DND-41 (cell line): ENCODE data around the gene TMEM163.

Source experiments
- ATAC-seq: fragments of 200-7000 bp; cut with Tn5 transposase; 3 replicates; pipeline ENCODE4 v1.9.1; 2021; ENCODE audit warnings: low read depth; ENCODE audit not compliant: insufficient read depth
- DNase-seq: peaks from one replicate; pipeline ENCODE4 v3.0.0-alpha.2; 2020
- H2AFZ ChIP-seq: 2 replicates; pipeline ENCODE4 v1.6.0; 2012; ENCODE audit warnings: low read depth, low read length
- H3K27ac ChIP-seq: 2 replicates; pipeline ENCODE4 v1.5.1; 2012; ENCODE audit warnings: low read length, inconsistent platforms
- H3K27me3 ChIP-seq: fragments of 200-600 bp; sonication (generic); 2 replicates; pipeline ENCODE4 v1.6.0; 2012; ENCODE audit warnings: low read length, mild to moderate bottlenecking, inconsistent platforms; ENCODE audit not compliant: insufficient read depth, poor library complexity
- H3K36me3 ChIP-seq: 2 replicates; pipeline ENCODE4 v1.5.1; 2012; ENCODE audit warnings: low read length, inconsistent platforms; ENCODE audit not compliant: insufficient read depth
- H3K4me1 ChIP-seq: 2 replicates; pipeline ENCODE4 v1.5.1; 2012; ENCODE audit warnings: mild to moderate bottlenecking, low read length; ENCODE audit not compliant: insufficient read depth
- H3K4me2 ChIP-seq: 2 replicates; pipeline ENCODE4 v1.6.0; 2012; ENCODE audit warnings: mild to moderate bottlenecking, moderate library complexity, low read length, inconsistent platforms; ENCODE audit not compliant: insufficient read depth
- H3K4me3 ChIP-seq, 2 experiments: fragments of 200-600 bp in 1 of 2; shearing (Covaris generic) in 1 of 2; 2 replicates each; pipeline ENCODE4 v1.5.1; 2012 to 2016; ENCODE audit warnings: inconsistent platforms in 2 of 2, low read length in 2 of 2, mild to moderate bottlenecking in 2 of 2, low read depth in 1 of 2, moderate library complexity in 1 of 2
- H3K79me2 ChIP-seq: 2 replicates; pipeline ENCODE4 v1.6.0; 2012; ENCODE audit warnings: low read length, inconsistent platforms; ENCODE audit not compliant: insufficient read depth
- H3K9ac ChIP-seq: 2 replicates; pipeline ENCODE4 v1.6.0; 2012; ENCODE audit warnings: low read depth, mild to moderate bottlenecking, inconsistent platforms, low read length, moderate library complexity
- H3K9me3 ChIP-seq: 2 replicates; pipeline ENCODE4 v1.5.1; 2012; ENCODE audit warnings: low read length, moderate library complexity, mild to moderate bottlenecking, inconsistent platforms; ENCODE audit not compliant: insufficient read depth, severe bottlenecking
- H4K20me1 ChIP-seq: 2 replicates; pipeline ENCODE4 v1.6.0; 2012; ENCODE audit warnings: low read length; ENCODE audit not compliant: insufficient read depth
- EZH2 ChIP-seq: IDR thresholded peaks from 3 replicates; pipeline ENCODE4 v1.6.1; 2012; ENCODE audit warnings: borderline replicate concordance, low read depth, mild to moderate bottlenecking, moderate library complexity, low read length, inconsistent platforms; ENCODE audit not compliant: severe bottlenecking
- TF ChIP-seq, protein P1 (sequence below): IDR thresholded peaks from 2 replicates; pipeline ENCODE4 v1.5.1; 2012; ENCODE audit warnings: borderline replicate concordance, low read length, moderate library complexity, mild to moderate bottlenecking; ENCODE audit not compliant: poor library complexity, severe bottlenecking; ENCODE audit errors: extremely low read depth

The TMEM163 gene

GRCh38 chr2:134433979-134434378 is 284.8 kb downstream of the TMEM163 start:
- Histone ChIP-seq H4K20me1 (no peaks in the 10 kb centered on the region), H3K4me1 (no peaks in the 10 kb centered on the region), H3K9ac (no peak overlapping the region), H3K36me3 (peaks cover 52% of the 10 kb centered on the region), H3K4me2 (no peak overlapping the region), H3K79me2 (no peaks in the 10 kb centered on the region), H3K27ac (no peak overlapping the region), H3K9me3 (no peaks in the 10 kb centered on the region), H3K27me3 (no peaks in the 10 kb centered on the region), H3K4me3 (no peak overlapping the region), H2AFZ (no peak overlapping the region)
- ATAC-seq (no peak), DNase-seq (no peak)
- TF ChIP-seq, protein P1, sequence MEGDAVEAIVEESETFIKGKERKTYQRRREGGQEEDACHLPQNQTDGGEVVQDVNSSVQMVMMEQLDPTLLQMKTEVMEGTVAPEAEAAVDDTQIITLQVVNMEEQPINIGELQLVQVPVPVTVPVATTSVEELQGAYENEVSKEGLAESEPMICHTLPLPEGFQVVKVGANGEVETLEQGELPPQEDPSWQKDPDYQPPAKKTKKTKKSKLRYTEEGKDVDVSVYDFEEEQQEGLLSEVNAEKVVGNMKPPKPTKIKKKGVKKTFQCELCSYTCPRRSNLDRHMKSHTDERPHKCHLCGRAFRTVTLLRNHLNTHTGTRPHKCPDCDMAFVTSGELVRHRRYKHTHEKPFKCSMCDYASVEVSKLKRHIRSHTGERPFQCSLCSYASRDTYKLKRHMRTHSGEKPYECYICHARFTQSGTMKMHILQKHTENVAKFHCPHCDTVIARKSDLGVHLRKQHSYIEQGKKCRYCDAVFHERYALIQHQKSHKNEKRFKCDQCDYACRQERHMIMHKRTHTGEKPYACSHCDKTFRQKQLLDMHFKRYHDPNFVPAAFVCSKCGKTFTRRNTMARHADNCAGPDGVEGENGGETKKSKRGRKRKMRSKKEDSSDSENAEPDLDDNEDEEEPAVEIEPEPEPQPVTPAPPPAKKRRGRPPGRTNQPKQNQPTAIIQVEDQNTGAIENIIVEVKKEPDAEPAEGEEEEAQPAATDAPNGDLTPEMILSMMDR, result no peak
- no peak for TF ChIP-seq EZH2

DNA sequence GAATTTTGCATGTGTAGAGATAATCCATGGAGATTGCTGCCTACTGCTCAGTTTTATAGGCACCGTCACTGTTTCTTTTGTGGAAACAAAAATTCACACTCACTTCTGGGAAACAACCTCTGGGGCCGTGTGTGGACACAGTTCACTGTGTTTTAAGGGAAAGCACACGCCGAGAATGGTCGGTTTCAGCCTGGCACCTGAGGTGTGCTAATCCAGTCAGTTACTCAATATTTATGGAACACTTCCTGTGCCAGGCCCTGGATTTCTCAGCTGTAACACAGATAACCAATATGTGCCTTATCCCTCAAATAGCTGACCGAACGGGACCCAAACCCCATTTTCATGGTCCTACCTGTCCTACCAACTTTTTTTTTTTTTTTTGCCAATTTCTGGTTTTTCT is 285.3 kb downstream of the TMEM163 start:
- H2AFZ ChIP-seq, result no peak overlapping the region
- DNase-seq (no peak), ATAC-seq (no peak)
- no peak overlapping the region for H3K4me2 ChIP-seq
- H3K9ac ChIP-seq, result no peak overlapping the region
- H4K20me1 ChIP-seq, result no peaks in the 10 kb centered on the region
- H3K4me1 ChIP-seq, result no peaks in the 10 kb centered on the region
- peaks cover 54% of the 10 kb centered on the region for H3K36me3 ChIP-seq
- no peak for TF ChIP-seq EZH2
- H3K9me3 ChIP-seq, result no peaks in the 10 kb centered on the region
- H3K27me3 ChIP-seq, result no peaks in the 10 kb centered on the region
- H3K4me3 ChIP-seq, result no peak overlapping the region
- H3K27ac ChIP-seq, result no peak overlapping the region
- no peaks in the 10 kb centered on the region for H3K79me2 ChIP-seq

- Histone ChIP-seq H2AFZ (no peak overlapping the region), H3K9ac (no peak overlapping the region), H3K79me2 (no peaks in the 10 kb centered on the region), H3K4me1 (no peaks in the 10 kb centered on the region), H3K9me3 (no peaks in the 10 kb centered on the region), H3K36me3 (peaks cover 61% of the 10 kb centered on the region), H3K4me3 (no peak overlapping the region), H3K27ac (no peak overlapping the region), H3K27me3 (no peaks in the 10 kb centered on the region), H3K4me2 (no peak overlapping the region), H4K20me1 (no peaks in the 10 kb centered on the region)
- DNase-seq, result no peak
- no peak for ATAC-seq
- TF ChIP-seq EZH2, result no peak
- TF ChIP-seq, protein P1, result no peak
Observed at GRCh38 chr2:134432435-134432883, 286.3 kb downstream of the TMEM163 start.

DNA sequence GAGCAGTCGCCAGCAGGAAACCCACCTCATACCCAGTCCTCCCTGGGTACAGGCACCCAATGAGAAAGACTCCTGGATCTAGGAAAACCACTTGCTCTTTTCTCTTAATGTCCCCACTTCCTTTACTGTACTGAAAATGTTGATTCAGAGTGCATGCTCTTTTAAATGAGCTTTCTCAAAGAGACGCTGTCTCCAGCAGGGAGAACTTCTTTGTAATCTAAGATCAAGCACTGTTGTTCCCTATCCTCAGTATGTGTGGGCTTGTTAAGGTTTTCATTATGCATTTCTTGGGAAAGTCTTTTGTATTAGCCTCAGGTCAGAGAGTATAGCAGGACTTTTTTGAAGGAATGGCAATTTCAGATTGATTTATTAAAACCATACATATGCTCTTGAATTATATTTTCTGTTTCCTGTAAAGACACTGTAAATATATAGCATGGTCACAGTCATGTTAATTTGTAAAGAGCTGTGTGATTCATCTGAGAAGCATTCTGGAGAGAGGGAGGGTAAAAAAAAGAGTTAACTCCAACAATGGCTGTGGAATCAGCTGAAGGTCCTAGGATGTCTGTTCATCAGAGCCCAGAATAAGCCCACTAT is 286.9 kb downstream of the TMEM163 start:
- no peaks in the 10 kb centered on the region for H3K4me1 ChIP-seq
- H3K9me3 ChIP-seq, result no peaks in the 10 kb centered on the region
- H2AFZ ChIP-seq, result no peak overlapping the region
- no peak for ATAC-seq
- H3K4me3 ChIP-seq, result no peak overlapping the region
- H3K79me2 ChIP-seq, result no peaks in the 10 kb centered on the region
- TF ChIP-seq EZH2, result no peak
- TF ChIP-seq, protein P1, result no peak
- no peak overlapping the region for H3K9ac ChIP-seq
- H3K36me3 ChIP-seq, result peaks cover 61% of the 10 kb centered on the region
- no peaks in the 10 kb centered on the region for H4K20me1 ChIP-seq
- H3K27ac ChIP-seq, result no peak overlapping the region
- H3K4me2 ChIP-seq, result no peak overlapping the region
- DNase-seq, result no peak
- no peaks in the 10 kb centered on the region for H3K27me3 ChIP-seq
